HCT116 (cell line): ENCODE data around the gene GALNT18. TPM values are rescaled to one million over a fixed set of nuclear protein-coding genes. Genes with fewer than 3 reads are reported as not detected.

Source experiments
- ATAC-seq: fragments of 200-7000 bp; cut with Tn5 transposase; 2 replicates; pipeline ENCODE4 v1.9.1; 2020; ENCODE audit warnings: mild to moderate bottlenecking, moderate library complexity
- BruUV-seq: library from RNA; stranded (reverse); fragments of 400-500 nt; replicated peaks from 2 replicates; lab custom pipeline; 2021; lab: Mats Ljungman, UMichigan
- CTCF ChIA-PET: fragments of 300-600 bp; sonication (Branson Sonifier 250); formaldehyde crosslinking; loops from one replicate; lab custom pipeline; 2021; ENCODE audit warnings: antibody characterized with exemption; lab: Charles Lee
- POLR2A ChIA-PET: fragments of 300-600, 350-600 bp; sonication (Branson Sonifier 250); formaldehyde crosslinking; loops from one replicate; lab custom pipeline; 2021; ENCODE audit warnings: antibody characterized with exemption; lab: Charles Lee
- RAD21 ChIA-PET, 2 experiments: fragments of 300-600 bp; sonication (Branson Sonifier 250); formaldehyde crosslinking; loops; one replicate each; lab custom pipeline; 2023; ENCODE audit warnings: low total read pairs in 2 of 2; ENCODE audit not compliant: uncharacterized antibody in 2 of 2, unreplicated experiment in 2 of 2, low non-redundant PET in 1 of 2; lab: Charles Lee
- DNase-seq: peaks from one replicate; pipeline ENCODE4 v3.0.0-alpha.2; 2010; ENCODE audit warnings: low read depth, low spot score
- H2AFZ ChIP-seq: fragments of 200-600 bp; shearing (Covaris generic), sonication (generic); 2 replicates; pipeline ENCODE4 v1.6.1; 2017; ENCODE audit warnings: low read depth, mixed run types, mixed read lengths, antibody characterized with exemption, low read length; ENCODE audit not compliant: poor library complexity, severe bottlenecking
- H3K27ac ChIP-seq: 2 replicates; pipeline ENCODE4 v1.5.1; 2012; ENCODE audit warnings: low read depth, low read length
- H3K27me3 ChIP-seq: fragments of 200-600 bp; sonication (generic); 2 replicates; pipeline ENCODE4 v1.6.1; 2016; ENCODE audit warnings: mixed run types, low read length, mixed read lengths; ENCODE audit not compliant: insufficient read depth
- H3K36me3 ChIP-seq, 2 experiments: fragments of 200-500 bp in 1 of 2; fragments of 200-600 bp in 1 of 2; sonication (Bioruptor generic) in 1 of 2; sonication (generic) in 1 of 2; 2 replicates each; pipeline versions ENCODE4 v1.5.1 to v1.6.1; 2014 to 2016; ENCODE audit warnings: low read length in 2 of 2, inconsistent platforms in 1 of 2, mixed read lengths in 1 of 2, mixed run types in 1 of 2; ENCODE audit not compliant: insufficient read depth in 2 of 2, control insufficient read depth in 1 of 2
- H3K4me1 ChIP-seq, 2 experiments: fragments of 200-600 bp in 1 of 2; sonication (generic) in 1 of 2; 2 replicates each; pipeline versions ENCODE4 v1.5.1 to v1.6.1; 2012 to 2017; ENCODE audit warnings: low read length in 2 of 2, inconsistent platforms in 1 of 2, mild to moderate bottlenecking in 1 of 2, mixed read lengths in 1 of 2, mixed run types in 1 of 2, moderate library complexity in 1 of 2; ENCODE audit not compliant: insufficient read depth in 2 of 2, control insufficient read depth in 1 of 2
- H3K4me2 ChIP-seq: fragments of 200-600 bp; sonication (generic); 2 replicates; pipeline ENCODE4 v1.6.1; 2017; ENCODE audit warnings: mixed run types, low read length, mixed read lengths
- H3K4me3 ChIP-seq, 2 experiments: fragments of 200-600 bp in 1 of 2; sonication (generic) in 1 of 2; replicated peaks in 1 of 2; 2 replicates each; pipeline ENCODE4 v1.5.1; 2011 to 2016; ENCODE audit warnings: low read length in 2 of 2, control low read depth in 1 of 2, low read depth in 1 of 2, mild to moderate bottlenecking in 1 of 2, mixed read lengths in 1 of 2, mixed run types in 1 of 2
- H3K79me2 ChIP-seq: fragments of 200-600 bp; sonication (generic); 2 replicates; pipeline ENCODE4 v1.6.1; 2017; ENCODE audit warnings: mild to moderate bottlenecking, mixed run types, low read length, moderate library complexity, mixed read lengths; ENCODE audit not compliant: insufficient read depth
- H3K9ac ChIP-seq: fragments of 200-600 bp; sonication (generic); 2 replicates; pipeline ENCODE4 v1.6.1; 2016; ENCODE audit warnings: low read length, mixed read lengths
- H3K9me2 ChIP-seq: fragments of 200-600 bp; sonication (generic), shearing (Covaris generic); 2 replicates; pipeline ENCODE4 v1.6.1; 2017; ENCODE audit warnings: mixed run types, mild to moderate bottlenecking, moderate library complexity; ENCODE audit not compliant: insufficient read depth
- H3K9me3 ChIP-seq, 2 experiments: fragments of 200-500 bp in 1 of 2; fragments of 200-600 bp in 1 of 2; sonication (Bioruptor generic) in 1 of 2; sonication (generic) in 1 of 2; 2 replicates each; pipeline ENCODE4 v1.6.1; 2014 to 2017; ENCODE audit warnings: low read length in 2 of 2, mixed read lengths in 2 of 2, inconsistent platforms in 1 of 2, low read depth in 1 of 2, mild to moderate bottlenecking in 1 of 2, mixed run types in 1 of 2, moderate library complexity in 1 of 2; ENCODE audit not compliant: control insufficient read depth in 1 of 2, insufficient read depth in 1 of 2
- H4K20me1 ChIP-seq: fragments of 200-600 bp; sonication (generic), shearing (Covaris generic); 2 replicates; pipeline ENCODE4 v1.6.1; 2017; ENCODE audit warnings: mixed run types, mild to moderate bottlenecking, moderate library complexity; ENCODE audit not compliant: insufficient read depth
- ATF3 ChIP-seq: IDR thresholded peaks from 2 replicates; pipeline ENCODE4 v1.6.1; 2012
- CBX3 ChIP-seq: IDR thresholded peaks from 2 replicates; pipeline ENCODE4 v1.6.1; 2012; ENCODE audit warnings: low read depth
- CEBPB ChIP-seq: IDR thresholded peaks from 2 replicates; pipeline ENCODE4 v1.6.1; 2012; ENCODE audit warnings: low read depth
- EGR1 ChIP-seq: IDR thresholded peaks from 2 replicates; pipeline ENCODE4 v1.6.1; 2012; ENCODE audit warnings: low read depth
- EZH2 ChIP-seq: fragments of 200-600 bp; sonication (generic); IDR thresholded peaks from 2 replicates; pipeline ENCODE4 v1.6.1; 2017; ENCODE audit warnings: antibody characterized with exemption, mixed run types
- EZH2phosphoT487 ChIP-seq: fragments of 200-600 bp; IDR thresholded peaks from 2 replicates; pipeline ENCODE4 v1.6.1; 2018; ENCODE audit warnings: antibody characterized with exemption, borderline replicate concordance
- FOSL1 ChIP-seq: IDR thresholded peaks from 2 replicates; pipeline ENCODE4 v1.6.1; 2012; ENCODE audit warnings: low read depth
- JUND ChIP-seq: IDR thresholded peaks from 2 replicates; pipeline ENCODE4 v1.6.1; 2012
- POLR2A ChIP-seq: IDR thresholded peaks from 2 replicates; pipeline ENCODE4 v1.7.0; 2011; ENCODE audit warnings: borderline replicate concordance; ENCODE audit not compliant: insufficient read depth, insufficient read length; ENCODE audit errors: extremely low read depth
- RAD21 ChIP-seq: IDR thresholded peaks from 2 replicates; pipeline ENCODE4 v1.6.1; 2012; ENCODE audit warnings: low read depth, mild to moderate bottlenecking
- SIN3A ChIP-seq: IDR thresholded peaks from 2 replicates; pipeline ENCODE4 v1.6.1; 2012; ENCODE audit warnings: low read depth
- SP1 ChIP-seq: IDR thresholded peaks from 2 replicates; pipeline ENCODE4 v1.6.1; 2012; ENCODE audit warnings: low read depth
- SRF ChIP-seq: IDR thresholded peaks from 2 replicates; pipeline ENCODE4 v1.6.1; 2012; ENCODE audit warnings: low read depth
- TCF7L2 ChIP-seq: IDR thresholded peaks from 2 replicates; pipeline ENCODE4 v1.7.0; 2011; ENCODE audit warnings: borderline replicate concordance, inconsistent platforms; ENCODE audit not compliant: insufficient read depth, insufficient read length; ENCODE audit errors: extremely low read depth
- YY1 ChIP-seq: IDR thresholded peaks from 2 replicates; pipeline ENCODE4 v1.6.1; 2011; ENCODE audit warnings: low read length, low read depth, moderate library complexity, mild to moderate bottlenecking; ENCODE audit not compliant: insufficient replicate concordance; ENCODE audit errors: extremely low read depth
- ZBTB33 ChIP-seq: IDR thresholded peaks from 2 replicates; pipeline ENCODE4 v1.6.1; 2011; ENCODE audit warnings: mild to moderate bottlenecking, low read length, moderate library complexity; ENCODE audit not compliant: insufficient replicate concordance; ENCODE audit errors: extremely low read depth
- ZFX ChIP-seq: fragments of 450-650 bp; IDR thresholded peaks from 2 replicates; pipeline ENCODE4 v1.6.1; 2017
- ZNF274 ChIP-seq: fragments of 200-500 bp; sonication (Bioruptor generic); IDR thresholded peaks from 2 replicates; pipeline ENCODE4 v1.6.1; 2014; ENCODE audit warnings: mild to moderate bottlenecking, low read depth, low read length, inconsistent platforms
- intact Hi-C: fragments of 100-400 bp; cut with micrococcal nuclease; formaldehyde crosslinking; loops from 2 replicates; pipeline ENCODE4 v1.10.0; 2022
- total RNA-seq: library from RNA; stranded (reverse); gene quantifications from one replicate; pipeline ENCODE4 v1.2.1, GENCODE V29; 2021; ENCODE audit not compliant: unreplicated experiment

Gene GALNT18
- total RNA-seq, 1 experiment from 2014 or later: 19.9 TPM

GRCh38 chr11:11580841-11581411 lies 40.9 kb downstream of the GALNT18 start:
- no peak overlapping the region for H3K4me3 ChIP-seq
- ATAC-seq: no peak
- peaks cover 22% of the 10 kb centered on the region; the same call in 1 of the 2 replicates for H3K79me2 ChIP-seq
- ChIA-PET POLR2A (no interaction called here), RAD21 (no interaction called here), CTCF (no interaction called here)
- H2AFZ ChIP-seq: no peak overlapping the region
- no peaks in the 10 kb centered on the region for H3K27me3 ChIP-seq
- no peaks in the 10 kb centered on the region for H3K36me3 ChIP-seq
- no peak overlapping the region for H3K4me2 ChIP-seq
- intact Hi-C loops: no loop called here
- no peaks in the 10 kb centered on the region for H4K20me1 ChIP-seq
- TF ChIP-seq ATF3: no peak
- TF ChIP-seq YY1: no peak
- TF ChIP-seq POLR2A: no peak
- no peak for TF ChIP-seq ZNF274
- TF ChIP-seq EGR1: no peak
- TF ChIP-seq CBX3: no peak
- TF ChIP-seq JUND: no peak
- no peak for TF ChIP-seq SP1
- TF ChIP-seq SIN3A: no peak
- no peak for TF ChIP-seq ZFX
- no peak for TF ChIP-seq RAD21
- no peak for TF ChIP-seq CEBPB
- H3K9me3 ChIP-seq: no peaks in the 10 kb centered on the region
- no TSS peak for BruUV-seq
- H3K9me2 ChIP-seq: no peaks in the 10 kb centered on the region
- H3K4me1 ChIP-seq: peaks cover 14 to 24% of the 10 kb centered on the region in 2 experiments
- no peak overlapping the region for H3K9ac ChIP-seq
- H3K27ac ChIP-seq: no peak overlapping the region
- DNase-seq: no peak

GRCh38 chr11:11580012-11580411 lies 41.8 kb downstream of the GALNT18 start:
- Histone ChIP-seq H3K4me1 (peaks cover 12 to 16% of the 10 kb centered on the region in 2 experiments), H3K4me2 (no peak overlapping the region), H3K27ac (no peak overlapping the region), H3K36me3 (no peaks in the 10 kb centered on the region), H3K9ac (no peak overlapping the region), H2AFZ (no peak overlapping the region), H3K27me3 (no peaks in the 10 kb centered on the region), H3K4me3 (no peak overlapping the region), H3K9me2 (no peaks in the 10 kb centered on the region), H3K9me3 (no peaks in the 10 kb centered on the region), H4K20me1 (no peaks in the 10 kb centered on the region), H3K79me2 (peaks cover 22% of the 10 kb centered on the region; the same call in 1 of the 2 replicates)
- no peak for TF ChIP-seq EGR1
- no peak for TF ChIP-seq EZH2
- TF ChIP-seq EZH2phosphoT487: no peak
- no peak for TF ChIP-seq ZNF274
- no peak for TF ChIP-seq TCF7L2
- no peak for TF ChIP-seq POLR2A
- no peak for TF ChIP-seq ZBTB33
- no peak for TF ChIP-seq SP1
- TF ChIP-seq SIN3A: no peak
- TF ChIP-seq SRF: no peak
- TF ChIP-seq FOSL1: no peak
- no peak for TF ChIP-seq YY1
- no peak for TF ChIP-seq ZFX
- RAD21 ChIA-PET: no interaction called here
- intact Hi-C loops: no loop called here
- CTCF ChIA-PET: no interaction called here
- ATAC-seq: no peak
- POLR2A ChIA-PET: no interaction called here
- no peak for DNase-seq
- no TSS peak for BruUV-seq
